A549 (cell line): ENCODE measurements around the gene PPCS.
"Not testable (repeated sequence)": the region's sequence is repeated elsewhere in the genome, so short reads cannot be mapped to it uniquely, and the experiment has no call there.

Source experiments
- CBX2 ChIP-seq: fragments of 200-600 bp; sonication (generic); IDR thresholded peaks from 2 replicates; pipeline ENCODE4 v1.6.1; 2016; ENCODE audit warnings: low read depth, mild to moderate bottlenecking, borderline replicate concordance
- POLR2A ChIP-seq: IDR thresholded peaks from 2 replicates; pipeline ENCODE4 v1.6.1; 2012; ENCODE audit warnings: mild to moderate bottlenecking, low read length
- REST ChIP-seq: fragments of 200-600 bp; sonication (generic); IDR thresholded peaks from 2 replicates; pipeline ENCODE4 v1.6.1; 2016; ENCODE audit warnings: antibody characterized with exemption, mild to moderate bottlenecking, moderate library complexity
- SMC3 ChIP-seq: fragments of >200 bp; sonication (Bioruptor Twin); formaldehyde crosslinking; IDR thresholded peaks from 3 replicates; pipeline ENCODE4 v1.6.1; 2018; ENCODE audit warnings: inconsistent platforms
- ZFP36 ChIP-seq: fragments of 450-650 bp; IDR thresholded peaks from 2 replicates; pipeline ENCODE4 v1.6.1; 2014; ENCODE audit warnings: borderline replicate concordance; ENCODE audit not compliant: partially characterized antibody

GRCh38 chr1:42477354-42477753 lies 21.0 kb downstream of the PPCS start:
- TF ChIP-seq POLR2A, SMC3, CBX2, REST, ZFP36: not testable (repeated sequence)
